ACHN (cell line): ENCODE data around the gene TCAIM.
"Not testable (repeated sequence)": the region's sequence is repeated elsewhere in the genome, so short reads cannot be mapped to it uniquely, and the experiment has no call there.

Experiments used
- DNase-seq: peaks from one replicate; pipeline ENCODE4 v3.0.0-alpha.2; 2015
- in situ Hi-C: cut with HindIII; loops from 2 replicates; pipeline ENCODE4 v1.10.0; 2017; ENCODE audit warnings: low sequenced_read_pairs, low pct_ligation_motif_present, low pct_unique_long_range_greater_than_20kb

TCAIM gene

DNA sequence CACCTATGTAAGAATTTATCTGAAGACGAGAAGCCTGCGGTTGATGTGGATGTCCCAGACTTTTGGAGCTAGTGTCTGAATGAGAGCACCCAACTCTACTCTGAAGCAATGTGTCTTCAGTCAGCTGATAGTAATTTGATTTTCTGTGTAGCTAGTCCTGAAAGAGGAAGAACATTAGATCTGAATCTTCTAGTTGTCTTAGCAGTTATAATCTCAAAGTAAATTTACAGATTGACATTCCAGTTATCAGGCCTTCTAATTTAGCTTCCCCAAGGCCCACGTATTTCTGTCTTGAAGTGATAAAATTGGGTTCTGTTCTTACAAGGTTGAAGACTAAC, 1.5 kb downstream of the TCAIM start:
- in situ Hi-C loops, result no loop called here
- DNase-seq, result no peak

DNA sequence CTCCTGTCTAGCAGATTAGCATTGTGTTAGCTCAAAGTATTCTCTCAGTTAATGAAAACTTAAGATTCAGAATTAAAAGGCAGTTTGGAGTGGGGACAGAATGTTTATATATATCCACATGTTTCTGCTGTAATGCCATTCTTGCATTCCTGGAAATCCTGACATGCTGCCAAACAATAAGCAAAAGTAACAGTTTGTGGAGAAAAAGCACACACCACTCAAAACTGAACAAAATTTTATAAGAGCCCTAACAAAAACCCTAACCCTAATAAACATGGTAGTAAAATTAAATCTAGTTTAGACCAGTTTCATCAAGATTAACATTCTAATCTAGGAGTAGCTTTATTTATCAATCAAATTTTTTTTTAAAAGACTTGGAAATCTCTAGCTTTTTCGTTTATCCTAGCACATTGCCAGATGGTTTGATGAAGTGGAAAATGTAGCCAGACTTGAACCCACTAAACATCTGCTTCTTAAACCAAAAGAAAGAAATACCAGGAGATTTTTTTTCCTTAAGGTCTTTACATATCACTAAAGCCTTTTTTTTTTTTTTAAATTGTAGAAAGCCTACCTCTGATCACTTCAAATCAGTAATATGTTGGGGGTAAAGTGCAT, 3.7 kb downstream of the TCAIM start:
- DNase-seq, result peak; percentile 21
- in situ Hi-C loops, result no loop called here

DNA sequence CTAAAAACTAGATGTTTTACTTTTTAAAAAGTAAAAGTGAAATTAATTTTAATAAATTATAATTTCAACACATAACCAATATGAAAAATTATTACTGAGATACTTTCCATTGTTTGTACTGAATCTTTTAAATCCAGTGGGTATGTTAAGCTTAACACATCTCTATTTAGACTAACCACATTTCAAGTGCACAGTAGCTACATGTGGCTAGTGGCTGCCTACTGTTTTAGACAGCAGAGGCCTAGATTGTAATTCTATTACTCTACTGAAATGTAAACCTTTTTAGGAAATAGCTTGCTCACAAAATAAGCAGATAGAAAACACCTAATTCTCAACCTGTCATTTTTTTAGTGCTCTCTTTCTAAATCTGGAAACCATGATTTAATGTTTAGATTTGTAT, 4.9 kb downstream of the TCAIM start:
- no peak for DNase-seq
- in situ Hi-C loops, result no loop called here

DNA sequence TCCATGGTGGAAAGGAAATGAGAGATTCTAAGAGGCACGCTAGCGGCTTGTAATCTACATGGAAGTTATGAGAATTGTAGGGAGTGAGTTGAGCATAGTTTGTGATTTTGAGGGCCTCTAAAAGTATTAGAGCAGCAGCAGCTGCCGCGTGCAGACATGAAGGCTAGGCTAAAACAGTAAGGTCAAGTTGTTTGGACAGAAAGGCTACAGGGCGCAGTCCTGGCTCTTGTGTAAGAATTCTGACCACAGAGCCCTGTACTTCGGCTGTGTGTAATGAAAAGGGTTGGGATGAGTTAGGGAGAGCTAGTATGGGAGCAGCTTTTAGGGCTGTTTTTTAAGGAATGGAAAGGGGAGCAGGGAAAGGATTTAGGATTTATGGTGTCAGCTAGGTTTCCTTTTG, 8.0 kb downstream of the TCAIM start:
- in situ Hi-C loops, result not testable (repeated sequence)

DNA sequence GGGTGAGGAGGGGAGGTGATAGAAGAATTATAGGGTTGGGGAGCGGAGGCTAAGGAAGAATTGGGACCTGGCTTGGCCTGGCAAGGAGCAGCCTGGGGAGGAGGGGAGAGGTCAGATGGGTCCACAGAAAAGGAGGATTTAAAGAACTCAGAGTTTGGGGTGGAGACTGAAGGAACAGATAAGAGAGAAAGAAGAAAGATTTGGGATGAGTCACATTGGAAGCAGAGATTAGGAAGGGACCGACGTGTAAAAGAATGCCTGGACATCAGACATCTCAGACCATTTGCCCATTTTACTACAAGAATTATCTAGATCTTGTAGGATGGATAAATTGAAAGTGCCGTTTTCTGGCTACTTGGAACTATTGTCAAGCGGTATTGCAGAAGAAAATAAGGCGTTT, 10.4 kb downstream of the TCAIM start:
- in situ Hi-C loops, result no loop called here
- no peak for DNase-seq

More for the DNA sequence above, 8.0 kb downstream of the TCAIM start:
- not testable (repeated sequence) for DNase-seq

DNA sequence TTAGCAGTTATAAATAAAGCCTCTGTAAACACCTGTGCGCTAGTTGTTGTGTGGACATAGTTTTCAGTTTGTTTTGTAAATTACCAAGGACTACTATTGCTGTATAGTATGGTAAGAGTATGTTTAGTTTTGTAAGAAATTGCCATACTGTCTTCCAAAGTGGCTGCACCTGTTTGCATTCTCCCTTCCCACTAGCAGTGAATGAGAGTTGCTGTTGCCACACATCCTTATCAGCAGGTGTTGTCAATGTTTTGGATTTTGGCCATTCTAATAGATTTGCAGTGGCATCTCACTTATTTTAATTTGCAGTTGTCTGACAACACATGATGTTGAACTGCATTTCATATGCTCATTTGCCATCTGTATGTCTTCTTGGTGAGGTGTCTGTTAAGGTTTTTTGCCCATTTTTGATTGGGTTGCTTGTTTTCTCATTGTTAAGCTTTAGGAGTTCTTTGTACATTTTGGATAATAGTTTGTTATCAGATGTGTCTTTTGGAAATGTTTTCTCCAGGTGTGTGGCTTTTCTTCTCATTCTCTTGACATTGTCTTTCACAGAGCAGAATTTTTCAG, 14.9 kb downstream of the TCAIM start:
- DNase-seq, result no peak
- in situ Hi-C loops, result no loop called here

DNA sequence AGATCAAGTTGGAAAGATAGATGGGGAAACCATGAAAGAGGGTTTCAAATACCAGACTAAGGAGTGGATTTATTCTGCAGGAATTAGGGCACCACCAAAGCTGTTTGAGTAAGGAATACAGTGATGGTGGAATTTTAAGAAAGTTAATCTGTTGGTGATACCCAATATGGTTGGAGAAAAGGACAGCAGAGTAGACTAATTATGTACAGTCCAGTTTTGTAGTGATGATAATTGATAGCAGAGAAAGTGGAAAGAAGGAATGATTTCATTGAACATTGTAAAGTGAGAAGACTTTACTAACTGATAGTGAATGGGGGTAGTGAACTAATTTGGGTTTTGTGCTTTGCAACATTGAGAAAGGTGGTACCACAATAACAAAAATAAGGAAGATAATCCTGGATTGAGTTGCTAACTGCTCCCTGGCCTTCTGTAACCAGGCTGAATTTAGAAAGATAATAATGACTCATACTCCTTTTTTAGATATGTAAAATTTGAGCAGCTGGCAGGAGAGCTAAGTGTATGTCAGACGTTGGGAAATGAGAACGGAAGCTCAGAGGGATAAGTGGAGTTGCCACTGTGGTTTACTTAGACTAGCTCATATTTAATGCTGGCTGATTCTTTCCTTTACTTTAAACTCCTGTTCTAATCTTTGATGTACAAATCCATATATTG, 16.9 kb downstream of the TCAIM start:
- in situ Hi-C loops, result no loop called here
- DNase-seq, result no peak

DNA sequence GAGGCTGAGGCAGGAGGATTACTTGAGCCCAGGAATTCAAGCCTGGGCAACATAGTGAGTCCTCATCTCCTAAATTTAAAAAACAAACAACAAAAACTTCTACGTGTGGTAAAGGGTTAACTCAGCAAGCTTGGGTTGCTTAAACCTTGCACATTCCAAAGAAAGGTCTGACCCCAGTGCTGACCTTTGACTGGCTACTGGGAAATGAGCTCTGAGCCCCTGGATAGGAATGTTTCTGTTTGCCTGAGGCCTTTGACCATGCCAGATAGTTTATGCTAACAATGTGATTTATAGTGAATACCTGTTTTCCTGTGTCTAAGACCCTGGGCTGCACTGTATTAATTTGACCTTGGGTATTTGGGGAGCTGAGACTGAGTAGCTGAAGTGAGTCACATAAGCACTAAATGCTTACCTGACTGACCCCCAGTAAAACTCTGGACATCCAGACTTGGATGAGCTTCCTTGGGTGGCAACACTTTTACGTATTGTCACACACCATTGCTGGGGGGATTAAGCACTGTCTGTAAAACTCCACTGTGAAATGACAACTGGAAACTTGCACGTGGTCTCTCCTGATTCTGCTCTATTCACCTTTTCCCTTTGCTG, 20.7 kb downstream of the TCAIM start:
- no peak for DNase-seq
- in situ Hi-C loops, result no loop called here

DNA sequence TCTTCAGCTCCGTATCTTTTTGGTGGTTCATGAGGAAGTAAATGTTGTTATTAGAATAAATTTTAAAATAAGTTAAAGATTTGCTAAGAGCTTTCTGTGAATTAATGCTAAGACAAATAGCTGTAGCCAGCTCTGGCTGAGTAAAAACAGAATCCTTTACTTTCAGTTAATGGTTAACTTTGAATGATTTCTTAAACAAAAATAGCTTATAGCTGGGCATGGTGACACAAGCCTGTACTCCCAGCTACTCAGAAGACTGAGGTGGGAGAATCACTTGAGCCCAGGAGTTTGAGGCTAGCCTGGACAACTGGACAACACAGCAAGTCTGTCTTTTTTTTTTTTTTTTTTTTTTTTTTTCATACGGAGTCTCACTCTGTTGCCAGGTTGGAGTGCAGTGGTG, 25.0 kb downstream of the TCAIM start:
- in situ Hi-C loops, result no loop called here

DNA sequence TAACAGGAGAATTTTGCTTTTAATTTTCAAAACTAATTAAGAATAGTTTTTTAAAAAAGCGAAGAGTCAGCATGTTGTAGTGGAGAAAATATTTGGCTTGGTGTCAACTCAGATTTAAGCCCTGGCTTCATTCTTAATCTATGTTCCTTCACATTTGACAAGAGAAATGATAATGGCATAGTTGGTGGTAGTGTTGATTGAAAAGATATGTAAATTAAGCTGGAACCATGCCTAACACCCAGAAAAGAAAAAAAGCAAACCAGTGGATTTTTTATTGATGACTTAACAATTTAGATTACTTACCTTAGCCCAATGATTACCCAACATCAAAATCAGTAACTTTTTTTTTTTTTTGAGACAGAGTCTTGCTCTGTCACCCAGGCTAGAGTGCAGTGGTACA, 27.4 kb downstream of the TCAIM start:
- no peak for DNase-seq
- in situ Hi-C loops, result no loop called here

More for the DNA sequence above, 25.0 kb downstream of the TCAIM start:
- peak; percentile 40 for DNase-seq

DNA sequence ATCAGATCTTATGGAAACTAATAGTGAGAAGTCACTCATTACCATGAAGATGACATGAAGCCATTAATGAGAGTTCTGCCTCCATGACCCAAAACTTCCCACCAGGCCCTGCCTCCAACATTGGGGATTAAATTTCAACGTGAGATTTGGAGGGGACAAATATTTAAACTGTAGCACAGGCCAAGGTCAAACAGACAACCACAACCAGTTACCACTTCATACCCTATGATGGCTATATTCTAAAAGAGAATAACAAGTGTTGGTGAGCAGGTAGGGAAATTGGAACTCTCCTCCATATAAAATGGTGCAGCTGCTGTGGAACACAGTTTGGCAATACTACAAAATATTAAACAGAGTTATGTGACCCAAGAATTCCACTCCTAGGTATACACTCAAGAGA, 36.9 kb downstream of the TCAIM start:
- in situ Hi-C loops, result no loop called here

DNA sequence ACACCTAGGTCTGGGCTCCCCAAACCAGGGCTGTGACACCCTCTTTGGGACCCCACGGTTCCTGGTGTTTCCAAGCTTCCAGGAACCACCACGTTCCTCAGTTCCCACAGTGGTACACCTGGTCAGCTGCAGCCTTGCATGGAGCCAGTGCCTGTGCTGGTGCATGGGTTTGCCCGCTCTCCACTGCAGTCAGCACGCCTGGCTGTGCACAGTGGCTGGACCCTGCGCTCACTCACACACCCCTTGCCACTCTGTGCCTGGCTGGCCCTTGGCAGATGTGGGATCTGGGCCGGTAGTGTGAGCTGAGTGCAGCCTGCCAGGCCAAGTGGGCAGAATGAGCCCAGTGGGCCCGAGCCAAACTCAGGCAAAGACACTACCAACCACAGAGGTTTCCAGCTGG, 48.8 kb downstream of the TCAIM start:
- no peak for DNase-seq
- in situ Hi-C loops, result no loop called here

More for the DNA sequence above, 36.9 kb downstream of the TCAIM start:
- no peak for DNase-seq

DNA sequence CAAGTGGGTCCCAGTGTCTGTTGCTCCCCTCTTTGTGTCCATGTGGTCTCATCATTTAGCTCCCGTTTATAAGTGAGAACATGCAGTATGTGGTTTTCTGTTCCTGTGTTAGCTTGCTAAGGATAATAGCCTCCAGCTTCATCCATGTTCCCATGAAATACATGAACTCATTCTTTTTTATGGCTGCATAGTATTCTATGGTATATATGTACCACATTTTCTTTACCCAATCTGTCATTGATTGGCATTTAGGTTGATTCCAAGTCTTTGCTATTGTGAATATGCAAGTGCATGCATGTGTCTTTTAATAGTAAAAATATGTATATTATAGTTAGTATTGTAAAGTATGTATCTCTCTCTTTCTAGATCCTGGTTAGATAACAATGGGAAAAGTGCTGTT, 53.9 kb downstream of the TCAIM start:
- DNase-seq, result no peak
- in situ Hi-C loops, result no loop called here

DNA sequence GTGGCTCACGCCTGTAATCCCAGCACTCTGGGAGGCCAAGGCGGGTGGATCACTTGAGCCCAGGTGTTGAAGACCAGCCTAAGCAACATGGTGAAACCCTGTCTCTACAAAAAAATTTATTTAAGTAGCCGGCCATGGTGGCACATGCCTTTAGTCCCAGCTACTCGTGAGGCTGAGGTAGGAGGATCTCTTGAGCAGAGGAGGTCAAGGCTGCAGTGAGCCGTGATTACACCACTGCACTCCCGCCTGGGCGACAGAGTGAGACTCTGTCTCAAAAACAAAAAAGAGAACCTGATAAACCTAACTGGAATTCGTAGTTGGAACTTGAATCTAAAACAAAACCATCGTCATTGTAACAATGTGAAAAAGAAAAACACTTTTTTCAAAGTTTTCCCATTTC, 57.1 kb downstream of the TCAIM start:
- DNase-seq, result no peak
- in situ Hi-C loops, result no loop called here

DNA sequence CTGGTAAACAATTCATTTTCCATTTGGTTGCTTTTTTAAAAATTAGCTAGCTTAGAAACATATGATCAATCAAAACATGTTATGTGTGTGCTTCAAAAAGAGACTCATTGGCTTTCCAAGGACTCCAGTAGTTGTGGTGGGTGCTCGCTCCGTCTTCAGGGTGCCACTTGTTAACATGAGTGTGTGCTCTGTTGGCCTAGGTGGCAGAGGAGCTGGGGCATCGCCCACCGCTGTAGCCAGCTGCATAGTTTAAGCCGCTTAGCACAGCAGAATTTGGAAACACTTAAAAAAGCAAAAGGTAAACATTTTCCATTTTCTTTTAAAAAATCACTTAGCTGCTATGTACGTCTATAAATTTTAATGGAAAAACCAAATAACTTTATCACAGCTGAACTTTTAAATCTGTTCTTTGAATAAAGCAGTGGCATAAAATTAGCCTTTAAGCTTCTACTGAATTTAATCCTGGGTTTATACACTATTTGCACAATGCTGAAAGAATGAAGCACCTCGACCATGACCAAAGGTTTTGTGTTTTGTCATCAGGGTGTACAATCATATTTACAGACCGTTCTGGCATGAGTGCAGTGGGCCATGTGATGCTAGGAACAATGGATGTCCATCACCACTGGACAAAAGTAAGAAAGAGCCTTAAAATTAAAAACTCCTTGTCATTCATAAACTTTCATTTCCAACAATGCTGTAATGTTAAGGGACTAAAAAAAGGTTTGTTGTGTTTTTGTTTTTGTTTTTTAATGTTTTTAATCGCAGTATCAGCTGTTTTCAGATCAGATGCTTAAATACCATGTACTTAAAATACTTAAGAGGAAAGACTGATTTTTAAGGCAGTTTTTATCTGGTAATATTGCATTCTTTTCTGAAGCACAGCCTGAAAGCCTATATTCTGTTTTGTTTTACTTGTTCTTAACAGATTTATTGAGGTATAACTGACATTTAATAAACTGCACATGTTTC, 57.9 kb downstream of the TCAIM start:
- no peak for DNase-seq
- in situ Hi-C loops, result no loop called here

DNA sequence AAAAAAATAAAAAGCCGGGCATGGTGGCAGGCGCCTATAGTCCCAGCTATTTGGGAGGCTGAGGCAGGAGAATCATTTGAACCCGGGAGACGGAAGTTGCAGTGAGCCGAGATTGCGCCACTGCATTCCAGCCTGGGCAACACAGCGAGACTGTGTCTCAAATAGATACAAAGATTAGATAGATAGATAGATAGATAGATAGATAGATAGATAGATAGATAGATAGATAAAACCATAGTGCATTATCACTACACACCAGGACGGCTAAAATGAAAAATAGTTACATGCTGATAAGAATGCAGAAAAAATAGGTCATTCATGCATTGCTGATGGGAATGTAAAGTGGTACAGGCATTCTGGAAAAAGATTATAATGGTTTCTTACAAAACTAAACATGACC, 59.7 kb downstream of the TCAIM start:
- in situ Hi-C loops, DNase-seq: not testable (repeated sequence)

DNA sequence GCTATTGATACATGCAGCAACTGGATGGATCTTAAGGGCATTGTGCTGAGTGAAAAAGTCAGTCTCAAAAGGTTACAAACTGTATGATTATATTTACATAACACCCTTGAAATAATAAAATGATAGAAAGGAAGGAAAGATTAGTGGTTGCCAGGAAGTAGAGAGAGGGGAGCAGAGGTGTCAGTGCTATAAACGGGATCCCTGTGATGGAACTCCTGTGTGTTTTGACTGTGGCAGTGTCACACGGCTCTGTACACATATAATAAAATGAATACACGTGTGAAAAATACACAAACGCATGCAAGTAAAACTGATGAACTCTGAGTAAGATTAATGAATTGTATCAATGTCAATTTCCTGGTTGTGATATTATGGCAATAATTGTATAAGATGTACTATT, 60.3 kb downstream of the TCAIM start:
- in situ Hi-C loops, result no loop called here
- DNase-seq, result no peak

DNA sequence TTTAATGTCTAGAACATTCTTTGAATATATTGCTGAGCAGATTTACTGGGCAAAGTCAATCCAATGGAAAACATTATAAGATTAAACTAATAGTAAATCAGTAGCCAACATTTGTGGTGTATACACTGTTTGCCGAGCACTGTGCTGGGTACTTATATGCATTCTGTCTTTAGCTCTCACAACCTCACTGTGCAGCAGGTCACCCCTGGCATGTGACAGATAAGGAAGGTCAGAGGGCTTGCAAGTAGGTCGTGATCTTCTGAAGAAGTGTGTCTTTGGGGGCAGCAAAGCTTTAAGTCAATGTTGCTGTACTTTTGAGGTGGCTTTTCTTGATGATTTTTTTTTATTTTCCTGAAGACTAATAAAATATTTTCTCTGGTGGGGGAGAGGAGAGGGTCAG, 62.2 kb downstream of the TCAIM start:
- DNase-seq, result no peak
- in situ Hi-C loops, result no loop called here

DNA sequence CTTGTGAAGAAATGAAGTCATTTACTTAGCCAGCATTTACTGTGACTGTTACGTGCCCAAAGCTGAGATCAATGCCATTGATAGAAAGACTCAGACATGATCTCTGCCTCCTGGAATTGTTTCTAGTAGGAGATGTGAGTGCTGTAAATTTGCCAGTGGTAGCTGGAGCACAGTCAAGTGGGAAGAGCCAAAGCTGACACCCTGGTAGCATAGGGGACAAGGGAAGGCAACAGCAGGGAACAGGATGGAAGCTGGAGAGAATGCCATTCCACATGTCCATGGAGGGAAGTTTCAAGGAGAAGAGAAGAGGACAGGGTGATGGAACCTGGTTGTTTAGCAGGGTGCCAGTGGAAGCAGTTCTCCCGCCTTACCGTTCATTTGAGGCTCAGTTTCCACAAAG, 64.0 kb downstream of the TCAIM start:
- in situ Hi-C loops, result no loop called here
- DNase-seq, result no peak
